Fibroblast of pulmonary artery (primary cell): ENCODE results near the gene ST8SIA5.
A peak's percentile ranks its signal among the peaks of the same experiment; 100 is the strongest.

ENCODE experiments used
- DNase-seq: peaks from one replicate; pipeline ENCODE4 v3.0.0-alpha.2; 2010; ENCODE audit warnings: low read depth
- H3K4me3 ChIP-seq: replicated peaks from 2 replicates; pipeline ENCODE4 v1.5.1; 2011; ENCODE audit warnings: low read depth, mild to moderate bottlenecking, control low read depth, low read length, moderate library complexity
- CTCF ChIP-seq: IDR thresholded peaks from 2 replicates; pipeline ENCODE4 v1.5.1; 2011; ENCODE audit warnings: mild to moderate bottlenecking, control low read depth, low read length, inconsistent platforms; ENCODE audit errors: missing control alignments

Gene ST8SIA5

GRCh38 chr18:46712406-46712805 lies 44.4 kb downstream of the ST8SIA5 start:
- no peak overlapping the region for H3K4me3 ChIP-seq
- no peak for TF ChIP-seq CTCF
- peak; percentile 5 for DNase-seq

GRCh38 chr18:46711444-46711863 lies 45.4 kb downstream of the ST8SIA5 start:
- DNase-seq = no peak
- H3K4me3 ChIP-seq = no peak overlapping the region
- no peak for TF ChIP-seq CTCF

GRCh38 chr18:46706968-46707367 lies 49.9 kb downstream of the ST8SIA5 start:
- no peak overlapping the region for H3K4me3 ChIP-seq
- no peak for TF ChIP-seq CTCF
- DNase-seq = no peak

GRCh38 chr18:46705521-46705920 lies 51.3 kb downstream of the ST8SIA5 start:
- no peak overlapping the region for H3K4me3 ChIP-seq
- TF ChIP-seq CTCF = no peak
- no peak for DNase-seq

GRCh38 chr18:46704816-46705215 lies 52.0 kb downstream of the ST8SIA5 start:
- no peak for TF ChIP-seq CTCF
- DNase-seq = no peak
- no peak overlapping the region for H3K4me3 ChIP-seq

- no peak for DNase-seq
- TF ChIP-seq CTCF = no peak
Observed at GRCh38 chr18:46704189-46704588, 52.7 kb downstream of the ST8SIA5 start.

GRCh38 chr18:46702471-46702870 lies 54.4 kb downstream of the ST8SIA5 start:
- no peak for TF ChIP-seq CTCF
- DNase-seq = no peak
- no peak overlapping the region for H3K4me3 ChIP-seq

More at GRCh38 chr18:46704189-46704588, 52.7 kb downstream of the ST8SIA5 start:
- H3K4me3 ChIP-seq = no peak overlapping the region
